ENCODE results near the gene ZBTB2. TPM values are rescaled to one million over a fixed set of nuclear protein-coding genes. Genes with fewer than 3 reads are reported as not detected.
"Not testable (repeated sequence)": the region's sequence is repeated elsewhere in the genome, so short reads cannot be mapped to it uniquely, and the experiment has no call there.

ZBTB2 gene
- total RNA-seq, 4 donors from 2014 or later, result 7.1 to 16.3 (median 11.5) TPM

DNA sequence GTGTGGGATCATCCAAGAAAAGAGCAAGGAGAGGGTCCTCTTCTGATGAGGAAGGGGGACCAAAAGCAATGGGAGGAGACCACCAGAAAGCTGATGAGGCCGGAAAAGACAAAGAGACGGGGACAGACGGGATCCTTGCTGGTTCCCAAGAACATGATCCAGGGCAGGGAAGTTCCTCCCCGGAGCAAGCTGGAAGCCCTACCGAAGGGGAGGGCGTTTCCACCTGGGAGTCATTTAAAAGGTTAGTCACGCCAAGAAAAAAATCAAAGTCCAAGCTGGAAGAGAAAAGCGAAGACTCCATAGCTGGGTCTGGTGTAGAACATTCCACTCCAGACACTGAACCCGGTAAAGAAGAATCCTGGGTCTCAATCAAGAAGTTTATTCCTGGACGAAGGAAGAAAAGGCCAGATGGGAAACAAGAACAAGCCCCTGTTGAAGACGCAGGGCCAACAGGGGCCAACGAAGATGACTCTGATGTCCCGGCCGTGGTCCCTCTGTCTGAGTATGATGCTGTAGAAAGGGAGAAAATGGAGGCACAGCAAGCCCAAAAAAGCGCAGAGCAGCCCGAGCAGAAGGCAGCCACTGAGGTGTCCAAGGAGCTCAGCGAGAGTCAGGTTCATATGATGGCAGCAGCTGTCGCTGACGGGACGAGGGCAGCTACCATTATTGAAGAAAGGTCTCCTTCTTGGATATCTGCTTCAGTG, 40.8 kb downstream of the ZBTB2 start:
- 97% methylated on average over 20 of the region's 20 CpGs for WGBS
- TF ChIP-seq, protein P1, sequence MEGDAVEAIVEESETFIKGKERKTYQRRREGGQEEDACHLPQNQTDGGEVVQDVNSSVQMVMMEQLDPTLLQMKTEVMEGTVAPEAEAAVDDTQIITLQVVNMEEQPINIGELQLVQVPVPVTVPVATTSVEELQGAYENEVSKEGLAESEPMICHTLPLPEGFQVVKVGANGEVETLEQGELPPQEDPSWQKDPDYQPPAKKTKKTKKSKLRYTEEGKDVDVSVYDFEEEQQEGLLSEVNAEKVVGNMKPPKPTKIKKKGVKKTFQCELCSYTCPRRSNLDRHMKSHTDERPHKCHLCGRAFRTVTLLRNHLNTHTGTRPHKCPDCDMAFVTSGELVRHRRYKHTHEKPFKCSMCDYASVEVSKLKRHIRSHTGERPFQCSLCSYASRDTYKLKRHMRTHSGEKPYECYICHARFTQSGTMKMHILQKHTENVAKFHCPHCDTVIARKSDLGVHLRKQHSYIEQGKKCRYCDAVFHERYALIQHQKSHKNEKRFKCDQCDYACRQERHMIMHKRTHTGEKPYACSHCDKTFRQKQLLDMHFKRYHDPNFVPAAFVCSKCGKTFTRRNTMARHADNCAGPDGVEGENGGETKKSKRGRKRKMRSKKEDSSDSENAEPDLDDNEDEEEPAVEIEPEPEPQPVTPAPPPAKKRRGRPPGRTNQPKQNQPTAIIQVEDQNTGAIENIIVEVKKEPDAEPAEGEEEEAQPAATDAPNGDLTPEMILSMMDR (IDR thresholded peaks at IDR 0.05), result no peak
- no peak for TF ChIP-seq POLR2A (IDR thresholded peaks at IDR 0.05; ENCODE audit: low read depth)
- no peak for TF ChIP-seq POLR2AphosphoS5 (IDR thresholded peaks at IDR 0.05)
- TF ChIP-seq EP300 (IDR thresholded peaks at IDR 0.05), result no peak
- peaks cover 4 to 59% (median 26%) of the 10 kb centered on the region in 4 donors for H3K36me3 ChIP-seq
- DNase-seq (ENCODE audit: extremely low spot score), result no peak
- no peaks in the 10 kb centered on the region for H3K9me3 ChIP-seq
- no peaks in the 10 kb centered on the region for H3K27me3 ChIP-seq
- no peak overlapping the region for H3K4me3 ChIP-seq
- intact Hi-C loops (cut with DNase I), result no loop called here
- peaks cover 0 to 10% (median 8%) of the 10 kb centered on the region in 4 donors for H3K4me1 ChIP-seq
- H3K27ac ChIP-seq (replicated peaks in 1 of 4), result no peak overlapping the region

DNA sequence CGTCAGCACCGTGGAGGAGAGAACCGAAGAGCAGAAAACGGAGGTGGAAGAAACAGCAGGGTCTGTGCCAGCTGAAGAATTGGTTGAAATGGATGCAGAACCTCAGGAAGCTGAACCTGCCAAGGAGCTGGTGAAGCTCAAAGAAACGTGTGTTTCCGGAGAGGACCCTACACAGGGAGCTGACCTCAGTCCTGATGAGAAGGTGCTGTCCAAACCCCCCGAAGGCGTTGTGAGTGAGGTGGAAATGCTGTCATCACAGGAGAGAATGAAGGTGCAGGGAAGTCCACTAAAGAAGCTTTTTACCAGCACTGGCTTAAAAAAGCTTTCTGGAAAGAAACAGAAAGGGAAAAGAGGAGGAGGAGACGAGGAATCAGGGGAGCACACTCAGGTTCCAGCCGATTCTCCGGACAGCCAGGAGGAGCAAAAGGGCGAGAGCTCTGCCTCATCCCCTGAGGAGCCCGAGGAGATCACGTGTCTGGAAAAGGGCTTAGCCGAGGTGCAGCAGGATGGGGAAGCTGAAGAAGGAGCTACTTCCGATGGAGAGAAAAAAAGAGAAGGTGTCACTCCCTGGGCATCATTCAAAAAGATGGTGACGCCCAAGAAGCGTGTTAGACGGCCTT, 41.6 kb downstream of the ZBTB2 start:
- TF ChIP-seq, protein P1 (IDR thresholded peaks at IDR 0.05), result no peak
- TF ChIP-seq POLR2AphosphoS5 (IDR thresholded peaks at IDR 0.05), result no peak
- no peak for TF ChIP-seq EP300 (IDR thresholded peaks at IDR 0.05)
- TF ChIP-seq POLR2A (IDR thresholded peaks at IDR 0.05; ENCODE audit: low read depth), result no peak
- Histone ChIP-seq H3K36me3 (peaks cover 4 to 54% (median 26%) of the 10 kb centered on the region in 4 donors), H3K27me3 (no peaks in the 10 kb centered on the region), H3K9me3 (no peaks in the 10 kb centered on the region), H3K4me3 (no peak overlapping the region), H3K4me1 (peaks cover 0 to 16% (median 12%) of the 10 kb centered on the region in 4 donors), H3K27ac (replicated peaks in 1 of 4) (no peak overlapping the region)
- 93% methylated on average over 19 of the region's 19 CpGs for WGBS
- DNase-seq (ENCODE audit: extremely low spot score), result no peak
- intact Hi-C loops (cut with DNase I), result no loop called here

DNA sequence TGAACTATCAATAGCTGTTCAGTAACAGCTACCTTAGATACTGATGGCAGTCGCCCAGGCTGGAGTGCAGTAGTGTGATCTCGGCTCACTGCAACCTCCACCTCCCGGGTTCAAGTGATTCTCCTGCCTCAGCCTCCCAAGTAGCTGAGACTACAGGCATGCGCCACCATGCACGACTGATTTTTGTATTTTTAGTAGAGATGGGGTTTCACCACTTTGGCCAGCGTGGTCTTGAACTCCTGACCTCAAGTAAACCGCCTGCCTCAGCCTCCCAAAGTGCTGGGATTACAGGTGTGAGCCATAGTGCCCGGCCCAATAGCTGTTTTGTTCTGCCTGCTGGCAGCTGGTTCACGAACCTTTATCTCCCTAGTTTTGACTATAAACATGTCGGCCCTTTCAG, 48.6 kb downstream of the ZBTB2 start:
- H3K27me3 ChIP-seq; intact Hi-C loops (cut with DNase I); DNase-seq (ENCODE audit: extremely low spot score); H3K4me3 ChIP-seq; H3K36me3 ChIP-seq; H3K9me3 ChIP-seq; H3K27ac ChIP-seq (replicated peaks in 1 of 4): not testable (repeated sequence)
- 90% methylated on average over 9 of the region's 10 CpGs for WGBS
- H3K4me1 ChIP-seq, result peaks cover 0 to 23% (median 17%) of the 10 kb centered on the region in 4 donors

DNA sequence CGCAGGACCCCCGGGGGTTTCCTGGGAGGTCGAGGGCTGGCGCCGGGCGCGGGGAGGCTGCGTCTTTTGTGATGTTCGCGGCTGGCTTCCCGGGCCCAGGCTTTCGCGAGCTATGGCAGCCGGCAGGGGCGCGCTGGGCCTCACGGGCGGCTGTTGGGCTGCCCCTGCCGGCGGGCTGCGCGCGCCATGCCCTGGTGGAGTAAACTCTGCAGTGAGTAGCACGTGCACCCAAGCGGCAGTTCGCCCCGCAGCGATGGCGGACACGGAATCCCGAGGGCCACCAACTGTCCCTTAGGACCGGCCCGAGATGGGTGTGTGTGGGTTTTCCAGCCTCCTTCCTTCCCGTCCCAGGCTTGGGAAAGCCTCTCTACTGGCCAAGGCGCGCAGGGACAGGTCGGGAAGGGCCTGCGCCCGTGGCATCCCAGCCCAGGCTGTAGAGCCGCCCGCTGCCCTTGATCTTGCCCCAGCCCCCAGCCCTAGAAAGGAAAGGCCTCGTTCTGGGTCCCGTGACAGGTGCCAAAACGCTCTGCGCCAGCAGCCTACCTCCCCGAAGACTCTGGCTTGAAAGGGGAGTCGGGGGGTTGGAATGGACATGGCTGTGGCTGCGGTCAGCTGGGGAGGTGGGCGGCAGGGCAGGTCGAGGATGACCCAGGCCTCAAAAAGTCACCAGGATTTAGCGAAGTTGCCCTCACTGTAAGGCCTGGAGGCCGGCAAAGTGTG, 49.7 kb downstream of the ZBTB2 start:
- no peak for DNase-seq (ENCODE audit: extremely low spot score)
- WGBS, result 97% methylated on average over 44 of the region's 52 CpGs
- H3K9me3 ChIP-seq, result no peaks in the 10 kb centered on the region
- TF ChIP-seq POLR2A (IDR thresholded peaks at IDR 0.05; ENCODE audit: low read depth), result no peak
- TF ChIP-seq EP300 (IDR thresholded peaks at IDR 0.05), result no peak
- no peak for TF ChIP-seq POLR2AphosphoS5 (IDR thresholded peaks at IDR 0.05)
- TF ChIP-seq, protein P1 (IDR thresholded peaks at IDR 0.05), result no peak
- H3K36me3 ChIP-seq, result peaks cover 0 to 8% (median 4%) of the 10 kb centered on the region in 4 donors
- H3K4me3 ChIP-seq, result no peak overlapping the region
- intact Hi-C loops (cut with DNase I), result no loop called here
- H3K4me1 ChIP-seq, result peaks cover 0 to 23% (median 17%) of the 10 kb centered on the region in 4 donors
- H3K27me3 ChIP-seq, result no peaks in the 10 kb centered on the region
- H3K27ac ChIP-seq (replicated peaks in 1 of 4), result no peak overlapping the region

Measured in esophagus muscularis mucosa (tissue), 4 donors.